GM12865 (cell line): ENCODE measurements around the gene ACER1.
"Not testable (repeated sequence)": the region's sequence is repeated elsewhere in the genome, so short reads cannot be mapped to it uniquely, and the experiment has no call there.

Experiments used
- DNase-seq: peaks from one replicate; pipeline ENCODE4 v3.0.0; 2010; ENCODE audit warnings: low read depth
- H3K4me3 ChIP-seq: 2 replicates; pipeline ENCODE4 v1.5.1; 2011; ENCODE audit warnings: mild to moderate bottlenecking, low read depth, low read length, control low read depth
- TF ChIP-seq, protein P1 (sequence below): IDR thresholded peaks from 2 replicates; pipeline ENCODE4 v1.5.1; 2011; ENCODE audit warnings: low read length, control low read depth, low read depth, inconsistent platforms; ENCODE audit not compliant: insufficient read depth; ENCODE audit errors: missing control alignments

Gene ACER1

DNA sequence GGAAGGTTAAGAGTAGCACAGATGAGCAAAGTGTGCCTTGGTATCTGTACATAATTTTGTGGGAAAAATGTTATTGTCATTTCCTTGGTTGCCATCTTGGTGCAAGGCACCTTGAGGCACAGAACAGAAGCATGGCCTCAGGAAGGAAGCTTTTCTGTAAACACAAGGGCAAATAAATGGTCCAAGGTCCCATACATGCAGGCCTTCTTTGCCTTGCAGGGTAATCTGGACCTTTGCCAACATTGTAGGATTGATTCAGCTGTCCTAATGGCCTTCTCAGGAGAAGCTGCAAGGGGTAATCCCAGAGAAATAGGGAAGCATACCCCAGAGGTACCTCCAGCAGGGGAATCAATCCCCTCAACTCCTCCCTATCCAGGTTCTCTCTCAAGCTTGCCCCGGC lies 44.7 kb downstream of the ACER1 start:
- TF ChIP-seq, protein P1, sequence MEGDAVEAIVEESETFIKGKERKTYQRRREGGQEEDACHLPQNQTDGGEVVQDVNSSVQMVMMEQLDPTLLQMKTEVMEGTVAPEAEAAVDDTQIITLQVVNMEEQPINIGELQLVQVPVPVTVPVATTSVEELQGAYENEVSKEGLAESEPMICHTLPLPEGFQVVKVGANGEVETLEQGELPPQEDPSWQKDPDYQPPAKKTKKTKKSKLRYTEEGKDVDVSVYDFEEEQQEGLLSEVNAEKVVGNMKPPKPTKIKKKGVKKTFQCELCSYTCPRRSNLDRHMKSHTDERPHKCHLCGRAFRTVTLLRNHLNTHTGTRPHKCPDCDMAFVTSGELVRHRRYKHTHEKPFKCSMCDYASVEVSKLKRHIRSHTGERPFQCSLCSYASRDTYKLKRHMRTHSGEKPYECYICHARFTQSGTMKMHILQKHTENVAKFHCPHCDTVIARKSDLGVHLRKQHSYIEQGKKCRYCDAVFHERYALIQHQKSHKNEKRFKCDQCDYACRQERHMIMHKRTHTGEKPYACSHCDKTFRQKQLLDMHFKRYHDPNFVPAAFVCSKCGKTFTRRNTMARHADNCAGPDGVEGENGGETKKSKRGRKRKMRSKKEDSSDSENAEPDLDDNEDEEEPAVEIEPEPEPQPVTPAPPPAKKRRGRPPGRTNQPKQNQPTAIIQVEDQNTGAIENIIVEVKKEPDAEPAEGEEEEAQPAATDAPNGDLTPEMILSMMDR, result no peak
- DNase-seq, result no peak
- H3K4me3 ChIP-seq, result no peak overlapping the region

DNA sequence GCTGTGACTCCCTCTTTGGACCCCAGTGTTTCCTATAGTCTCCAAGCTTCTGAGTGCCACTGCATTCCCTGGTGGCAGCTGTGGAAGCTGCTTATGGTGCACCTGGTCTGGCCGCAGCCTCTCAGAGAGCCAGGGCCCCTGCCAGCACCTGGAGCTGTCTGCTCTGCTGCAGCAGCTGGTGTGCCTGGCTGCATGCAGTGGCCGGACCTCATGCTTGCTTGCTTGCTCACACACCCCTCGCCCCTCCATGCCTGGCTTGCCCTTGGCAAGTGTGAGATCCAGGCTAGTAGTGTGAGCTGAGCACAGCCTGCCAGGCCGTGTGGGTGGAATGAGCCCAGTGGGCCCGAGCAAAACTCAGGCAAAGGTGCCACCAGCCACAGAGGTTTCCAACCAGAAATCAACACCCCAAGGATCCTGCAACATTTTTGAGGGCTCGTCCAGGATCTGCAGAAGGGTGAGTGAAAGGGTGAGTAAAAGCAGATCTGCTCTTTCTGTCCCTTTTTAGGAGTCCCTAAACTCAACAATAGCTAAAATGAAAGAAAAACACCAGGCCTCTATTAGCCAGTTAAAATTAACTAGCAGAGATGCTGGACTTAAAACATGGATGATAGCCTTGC lies 46.0 kb downstream of the ACER1 start:
- H3K4me3 ChIP-seq, result no peak overlapping the region
- TF ChIP-seq, protein P1, result no peak
- no peak for DNase-seq

DNA sequence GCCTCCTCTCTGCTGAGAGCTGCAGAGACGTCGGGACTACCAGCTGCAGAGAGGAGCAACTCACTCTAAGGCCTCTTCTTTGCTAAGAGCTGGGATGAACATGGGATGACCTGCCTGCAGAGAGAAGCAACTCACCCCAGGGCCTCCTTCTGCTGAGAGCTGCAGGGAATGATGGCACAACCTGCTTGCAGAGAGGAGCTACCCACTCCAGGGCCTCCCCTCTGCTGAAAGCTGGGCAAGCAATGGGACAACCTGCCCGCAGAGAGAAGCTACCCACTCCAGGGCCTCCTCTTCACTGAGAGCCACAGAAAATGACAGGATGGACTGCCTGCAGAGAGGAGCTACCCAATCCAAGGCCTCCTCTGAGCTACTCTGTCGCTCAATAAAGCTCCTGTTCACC lies 46.7 kb downstream of the ACER1 start:
- no peak overlapping the region for H3K4me3 ChIP-seq
- TF ChIP-seq, protein P1, result no peak
- no peak for DNase-seq

DNA sequence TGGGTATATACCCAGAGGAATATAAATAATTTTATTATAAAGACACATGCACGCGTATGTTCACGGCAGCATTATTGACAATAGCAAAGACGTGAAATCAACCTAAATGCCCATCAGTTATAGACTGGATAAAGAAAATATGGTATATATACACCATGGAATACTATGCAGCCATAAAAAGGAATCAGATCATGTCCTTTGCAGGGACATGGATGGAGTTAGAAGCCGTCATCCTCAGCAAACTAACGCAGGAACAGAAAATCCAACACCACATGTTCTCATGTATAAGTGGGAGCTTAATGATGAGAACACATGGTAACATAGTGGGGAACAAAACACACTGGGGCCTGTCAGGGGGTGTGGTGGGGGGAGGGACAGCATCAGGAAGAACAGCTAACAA lies 51.0 kb downstream of the ACER1 start:
- not testable (repeated sequence) for H3K4me3 ChIP-seq, DNase-seq

DNA sequence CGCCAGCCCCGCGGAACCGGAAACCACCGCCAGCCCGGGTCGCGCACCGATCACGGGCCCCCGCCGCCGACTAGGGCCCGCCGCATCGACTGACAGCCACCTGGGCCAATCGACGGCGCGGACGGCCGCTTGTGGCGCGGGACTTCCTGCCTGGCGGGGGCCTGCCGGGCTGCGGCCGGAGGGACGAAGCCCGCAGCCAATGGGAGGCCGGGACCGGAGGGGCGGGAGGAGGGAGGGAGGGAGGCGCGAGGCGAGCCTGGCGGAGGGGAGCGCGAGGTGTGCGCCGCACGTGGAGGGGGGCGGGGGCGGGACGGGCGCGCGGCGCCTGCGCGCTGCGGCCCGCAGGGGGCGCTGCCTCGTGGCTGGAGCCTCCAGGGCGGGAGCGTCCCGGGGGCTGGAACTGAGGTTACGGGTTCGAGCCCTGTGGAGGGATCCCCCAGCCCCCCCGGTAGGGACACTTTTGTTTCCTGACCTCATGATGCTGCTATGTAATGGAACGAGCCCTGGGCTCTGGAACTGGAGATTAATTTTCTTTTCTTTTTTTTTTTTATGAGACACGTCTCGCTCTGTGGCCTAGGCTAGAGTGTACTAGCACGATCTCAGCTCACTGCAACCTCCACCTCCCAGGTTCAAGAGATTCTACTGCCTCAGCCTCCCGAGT lies 53.4 kb downstream of the ACER1 start, which contains the start of gene MLLT1:
Gene MLLT1, minus strand, starts transcription at position 45 of the 661 bp plus-strand sequence. CDS start 191 bp downstream, outside the sequence.
- TF ChIP-seq, protein P1, result peak; percentile 79
- peak; percentile 99 for DNase-seq
- H3K4me3 ChIP-seq, result peak within 1 kb of the TSS; percentile 81

DNA sequence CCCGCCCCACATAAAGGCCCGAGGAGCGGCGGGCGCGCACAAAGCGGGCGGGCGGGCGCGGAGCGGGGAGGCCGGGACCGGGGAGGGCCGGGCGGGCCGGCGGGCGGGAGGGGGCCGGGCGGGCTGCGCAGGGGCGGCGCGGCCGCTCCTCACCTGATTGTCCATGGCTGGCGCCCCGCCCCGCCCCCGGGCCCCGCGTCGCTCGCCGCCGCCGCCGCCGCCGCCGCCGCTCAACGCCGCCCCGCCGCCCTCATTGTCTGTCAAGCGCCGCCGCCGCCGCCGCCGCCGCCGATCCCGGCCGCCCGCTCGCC lies 53.8 kb downstream of the ACER1 start:
- H3K4me3 ChIP-seq, result peak overlapping the region; percentile 81

More for the DNA sequence above, 53.8 kb downstream of the ACER1 start:
- TF ChIP-seq, protein P1, result no peak
- DNase-seq, result no peak
